Mucosa of descending colon (tissue), 3 donors: ENCODE measurements around the gene SRPRA. TPM values are rescaled to one million over a fixed set of nuclear protein-coding genes. Genes with fewer than 3 reads are reported as not detected.

Experiments used
- ATAC-seq: fragments of 200-7000 bp; cut with Tn5 transposase; one replicate; pipeline ENCODE4 v1.9.1; 2020; ENCODE audit warnings: mild to moderate bottlenecking, moderate library complexity
- DNase-seq, 3 donors: peaks; one replicate each; pipeline ENCODE4 v3.0.0-alpha.2; 2020
- H3K36me3 ChIP-seq: fragments of 200-600 bp; one replicate; pipeline ENCODE4 v1.8.0; 2021; ENCODE audit warnings: low read depth, mild to moderate bottlenecking
- H3K4me1 ChIP-seq: fragments of 200-600 bp; one replicate; pipeline ENCODE4 v1.8.0; 2021; ENCODE audit warnings: low read depth, mild to moderate bottlenecking
- H3K4me3 ChIP-seq: fragments of 200-600 bp; one replicate; pipeline ENCODE4 v1.8.0; 2021; ENCODE audit warnings: mild to moderate bottlenecking
- H3K9me3 ChIP-seq: fragments of 200-600 bp; one replicate; pipeline ENCODE4 v1.8.0; 2021; ENCODE audit warnings: mild to moderate bottlenecking
- intact Hi-C, 2 donors: fragments of 100-400 bp; cut with DNase I in 1 of 2; cut with micrococcal nuclease in 1 of 2; formaldehyde crosslinking; loops; one replicate each; pipeline versions ENCODE4 v1.11.0 to v1.11.1; 2022; cut with DNase I, micrococcal nuclease
- total RNA-seq, 3 donors: library from RNA; stranded (reverse); fragmentation: NEBNext Ultra II Directional in 2 of 3; extraction: Animal tissue kit (Norgen Biotek cat#: 25700) in 2 of 3; gene quantifications; one replicate each; pipeline versions ENCODE4 v1.2.1 to v1.2.4, GENCODE V29; 2021 to 2023
- TF ChIP-seq, protein P1 (sequence below): fragments of 200-600 bp; IDR thresholded peaks from one replicate; pipeline ENCODE4 v1.8.0; 2022; ENCODE audit warnings: antibody characterized with exemption, mild to moderate bottlenecking
- donor health status: DM: no; HTN: no; CAD: no; lungs with moderate emphysema.
- donor health status: DM: no; HTN: no; CAD: no.
- donor health status: DM: no; HTN: yes; CAD: no.

The SRPRA gene
- total RNA-seq, 3 donors from 2014 or later, result 73.8 to 88.1 (median 79.2) TPM

- H3K9me3 ChIP-seq, result no peaks in the 10 kb centered on the region
- ATAC-seq (no peak), DNase-seq (no peak)
- H3K4me3 ChIP-seq, result no peak overlapping the region
- H3K4me1 ChIP-seq, result no peaks in the 10 kb centered on the region
- no peaks in the 10 kb centered on the region for H3K36me3 ChIP-seq
- intact Hi-C loops, result no loop called here
- TF ChIP-seq, protein P1, sequence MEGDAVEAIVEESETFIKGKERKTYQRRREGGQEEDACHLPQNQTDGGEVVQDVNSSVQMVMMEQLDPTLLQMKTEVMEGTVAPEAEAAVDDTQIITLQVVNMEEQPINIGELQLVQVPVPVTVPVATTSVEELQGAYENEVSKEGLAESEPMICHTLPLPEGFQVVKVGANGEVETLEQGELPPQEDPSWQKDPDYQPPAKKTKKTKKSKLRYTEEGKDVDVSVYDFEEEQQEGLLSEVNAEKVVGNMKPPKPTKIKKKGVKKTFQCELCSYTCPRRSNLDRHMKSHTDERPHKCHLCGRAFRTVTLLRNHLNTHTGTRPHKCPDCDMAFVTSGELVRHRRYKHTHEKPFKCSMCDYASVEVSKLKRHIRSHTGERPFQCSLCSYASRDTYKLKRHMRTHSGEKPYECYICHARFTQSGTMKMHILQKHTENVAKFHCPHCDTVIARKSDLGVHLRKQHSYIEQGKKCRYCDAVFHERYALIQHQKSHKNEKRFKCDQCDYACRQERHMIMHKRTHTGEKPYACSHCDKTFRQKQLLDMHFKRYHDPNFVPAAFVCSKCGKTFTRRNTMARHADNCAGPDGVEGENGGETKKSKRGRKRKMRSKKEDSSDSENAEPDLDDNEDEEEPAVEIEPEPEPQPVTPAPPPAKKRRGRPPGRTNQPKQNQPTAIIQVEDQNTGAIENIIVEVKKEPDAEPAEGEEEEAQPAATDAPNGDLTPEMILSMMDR, result no peak
Measured at GRCh38 chr11:126233391-126233790, 35.3 kb downstream of the SRPRA start.

DNA sequence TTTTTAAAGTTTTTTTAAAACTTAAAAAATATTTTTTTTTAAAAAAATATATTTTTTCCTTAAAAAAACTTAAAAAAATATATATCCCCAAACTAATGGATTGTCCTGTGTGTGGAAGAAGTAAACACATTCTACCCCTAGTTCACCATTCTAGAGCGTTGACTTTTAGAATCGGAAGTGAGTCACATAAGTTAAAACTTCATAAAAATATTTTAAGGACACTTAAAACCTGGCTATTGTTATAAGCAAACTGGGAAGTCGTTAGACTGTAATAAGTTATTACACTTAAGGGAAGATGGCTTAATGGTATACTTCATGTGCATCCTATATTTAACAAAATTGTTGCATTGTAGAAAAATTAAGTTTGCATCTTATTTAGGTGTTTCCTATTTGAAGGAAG lies 36.0 kb downstream of the SRPRA start:
- ATAC-seq, result no peak
- no peak for DNase-seq
- H3K4me3 ChIP-seq, result no peak overlapping the region
- no peaks in the 10 kb centered on the region for H3K36me3 ChIP-seq
- H3K9me3 ChIP-seq, result no peaks in the 10 kb centered on the region
- intact Hi-C loops, result no loop called here
- H3K4me1 ChIP-seq, result no peaks in the 10 kb centered on the region
- TF ChIP-seq, protein P1, result no peak

DNA sequence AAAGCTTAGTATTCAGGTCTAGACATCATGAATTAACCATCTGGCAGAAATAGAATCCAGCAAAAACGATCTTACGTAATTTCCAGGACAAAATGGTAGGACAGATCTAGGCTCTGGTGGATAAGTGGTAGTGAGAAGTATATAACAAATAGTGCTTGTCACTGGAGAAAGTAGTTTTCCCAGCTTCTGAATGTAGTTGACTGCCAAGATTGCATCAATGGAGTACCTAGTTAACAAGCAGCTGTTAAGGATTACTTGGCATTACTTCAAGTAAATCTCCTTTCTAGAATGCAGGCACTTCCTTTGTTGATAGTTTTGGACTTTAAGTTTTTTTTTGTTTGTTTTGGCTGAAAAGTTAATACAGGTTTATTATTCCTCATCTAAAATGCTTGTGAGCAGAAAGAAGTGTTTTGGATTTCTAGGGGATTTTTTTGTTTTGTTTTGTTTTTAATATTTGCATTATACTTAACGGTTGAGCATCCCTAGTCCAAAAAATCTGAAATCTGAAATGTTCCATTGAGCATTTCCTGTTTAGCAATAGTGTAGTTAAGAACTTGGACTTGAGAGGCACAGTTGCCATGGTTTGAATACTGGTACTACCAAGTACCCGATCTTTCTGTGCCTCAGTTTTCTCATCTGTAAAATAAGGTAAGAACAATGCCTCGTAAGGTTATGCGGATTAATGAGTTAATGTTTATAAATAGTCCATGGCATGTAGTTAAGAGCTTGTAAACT lies 36.8 kb downstream of the SRPRA start:
- ATAC-seq (peak; percentile 75), DNase-seq (no peak)
- Histone ChIP-seq H3K36me3 (no peaks in the 10 kb centered on the region), H3K4me1 (no peaks in the 10 kb centered on the region), H3K4me3 (no peak overlapping the region), H3K9me3 (no peaks in the 10 kb centered on the region)
- intact Hi-C loops, result no loop called here
- TF ChIP-seq, protein P1, result no peak

DNA sequence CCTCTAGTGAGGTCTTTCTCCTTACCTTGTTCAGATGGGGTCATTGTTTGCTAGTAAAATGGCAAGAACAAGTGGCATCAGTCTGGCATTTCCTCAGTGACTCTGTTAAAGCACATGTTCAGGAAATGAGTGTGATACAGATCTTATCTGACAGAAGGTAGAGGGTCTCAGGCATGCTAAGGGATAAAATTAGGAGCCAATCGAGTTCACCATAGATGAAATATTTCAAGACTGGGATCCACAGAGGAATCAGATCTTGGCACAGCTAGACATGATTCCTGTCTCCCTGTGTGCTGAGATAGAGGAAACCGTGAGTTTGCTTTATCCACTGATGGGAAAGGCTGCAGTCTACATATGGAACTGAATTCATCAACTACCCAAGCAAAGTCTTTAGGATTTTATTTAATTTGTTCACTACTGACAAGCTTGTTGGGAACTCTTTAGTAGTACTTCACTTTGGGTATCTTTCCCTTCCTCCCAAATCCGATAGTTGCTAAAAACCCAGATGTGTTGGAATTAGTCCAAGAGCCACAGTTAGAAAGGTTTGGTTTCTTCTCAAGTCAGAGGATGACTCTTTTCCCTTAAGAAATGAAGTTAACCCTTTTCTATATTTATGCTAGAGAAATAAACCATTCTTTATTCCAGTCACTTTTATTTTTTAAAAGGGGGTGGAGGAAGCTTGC lies 38.7 kb downstream of the SRPRA start:
- intact Hi-C loops, result no loop called here
- no peak for ATAC-seq
- TF ChIP-seq, protein P1, result no peak
- Histone ChIP-seq H3K9me3 (no peaks in the 10 kb centered on the region), H3K4me1 (no peaks in the 10 kb centered on the region), H3K4me3 (no peak overlapping the region), H3K36me3 (no peaks in the 10 kb centered on the region)
- DNase-seq, result no peak

- Histone ChIP-seq H3K36me3 (no peaks in the 10 kb centered on the region), H3K4me1 (no peaks in the 10 kb centered on the region), H3K9me3 (no peaks in the 10 kb centered on the region), H3K4me3 (no peak overlapping the region)
- intact Hi-C loops, result no loop called here
- no peak for ATAC-seq
- no peak for DNase-seq
- TF ChIP-seq, protein P1, result no peak
Measured at GRCh38 chr11:126226334-126227084, 42.2 kb downstream of the SRPRA start.
